ENCODE data around the gene TRAPPC3.

TRAPPC3 gene

DNA sequence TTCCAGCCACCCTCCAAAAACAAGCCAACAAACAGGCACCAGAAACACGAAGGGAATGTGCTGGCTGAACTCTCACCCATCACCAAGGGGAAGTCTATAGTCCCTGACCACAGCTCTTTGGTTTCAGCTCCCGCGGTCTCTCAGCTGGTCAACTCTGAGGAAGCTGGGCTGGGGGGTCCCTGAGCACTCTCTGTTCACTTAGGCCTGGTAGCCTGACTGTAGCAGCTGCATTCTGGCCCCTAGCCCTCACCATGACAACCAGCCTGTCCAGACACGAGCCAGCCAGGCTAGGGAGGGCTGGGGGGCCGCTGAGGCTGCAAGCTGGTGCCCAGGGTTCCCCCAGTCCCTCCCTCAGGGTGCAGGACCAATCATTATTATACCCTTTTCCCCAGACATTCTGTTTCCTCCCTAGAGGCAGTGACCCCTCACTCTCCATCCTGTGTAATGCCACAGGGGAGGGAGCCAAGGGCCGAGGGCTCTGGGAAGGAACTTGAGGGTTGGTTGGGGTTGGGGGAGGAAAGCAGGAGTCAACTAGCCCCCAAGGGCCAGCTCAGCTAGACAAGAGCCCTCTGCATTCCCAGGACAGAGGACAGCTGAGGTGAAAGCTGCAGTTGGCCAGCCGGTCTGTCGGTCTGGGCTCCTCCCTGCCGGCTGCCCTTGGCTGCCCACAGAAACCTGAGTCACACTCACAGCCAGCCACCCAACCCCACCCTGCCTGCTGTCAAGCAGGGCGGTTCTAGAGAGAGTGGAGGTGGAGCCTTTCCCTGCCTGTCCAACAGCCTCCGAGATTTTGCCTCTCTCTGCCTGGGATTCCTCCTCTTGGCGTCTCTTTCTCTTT is 1.2 kb upstream of the TRAPPC3 start:
- ChIA-PET CTCF (interaction anchor here (0.6 to 4.4 kb wide), 41 partner anchors 9 to 348 kb away, joined by 3 to 132 read pairs (median 5); partner anchors contain the start of genes AGO1 and THRAP3), POLR2A (interaction anchor here (1.1 to 3.8 kb wide), 12 partner anchors 10 to 300 kb away, joined by 3 to 28 read pairs (median 7); partner anchors contain the start of genes EVA1B, LSM10, OSCP1 and THRAP3)
- H3K4me3 ChIP-seq (ENCODE audit: low read depth, low read length) = no peak overlapping the region; the same call in 1 of the 2 replicates
- no peaks in the 10 kb centered on the region for H3K4me1 ChIP-seq (ENCODE audit: control insufficient read depth, insufficient read depth, low read length)
- H3K27ac ChIP-seq (ENCODE audit: extremely low read depth, low read depth, low read length) = no peak overlapping the region
- no peaks in the 10 kb centered on the region for H3K9me3 ChIP-seq (ENCODE audit: control insufficient read depth, insufficient read depth, low read depth, low read length)
- peaks cover 0 to 13% of the 10 kb centered on the region in 2 experiments; a peak in 1 of 3 replicates for H3K36me3 ChIP-seq (ENCODE audit: control insufficient read depth in 2 of 2, insufficient read depth in 1 of 2, low read length in 2 of 2)
- TF ChIP-seq GLIS2 (tag by site-specific recombination; IDR thresholded peaks at IDR 0.05) = peak; percentile 31; the same call in 1 of the 2 replicates
- TF ChIP-seq IKZF3 (tag by site-specific recombination; IDR thresholded peaks at IDR 0.05) = peak; percentile 70
- peak; percentile 87 for TF ChIP-seq PRDM1 (tag by site-specific recombination; IDR thresholded peaks at IDR 0.05)
- no peak for TF ChIP-seq ZNF174 (tag by site-specific recombination; IDR thresholded peaks at IDR 0.05)
- TF ChIP-seq KLF8 (tag by site-specific recombination; IDR thresholded peaks at IDR 0.05) = 0 out of 2 replicates have a peak, but pooled peaks have one; percentile 38
- TF ChIP-seq ZNF785 (tag by site-specific recombination; IDR thresholded peaks at IDR 0.05) = no peak
- TF ChIP-seq, protein P1, sequence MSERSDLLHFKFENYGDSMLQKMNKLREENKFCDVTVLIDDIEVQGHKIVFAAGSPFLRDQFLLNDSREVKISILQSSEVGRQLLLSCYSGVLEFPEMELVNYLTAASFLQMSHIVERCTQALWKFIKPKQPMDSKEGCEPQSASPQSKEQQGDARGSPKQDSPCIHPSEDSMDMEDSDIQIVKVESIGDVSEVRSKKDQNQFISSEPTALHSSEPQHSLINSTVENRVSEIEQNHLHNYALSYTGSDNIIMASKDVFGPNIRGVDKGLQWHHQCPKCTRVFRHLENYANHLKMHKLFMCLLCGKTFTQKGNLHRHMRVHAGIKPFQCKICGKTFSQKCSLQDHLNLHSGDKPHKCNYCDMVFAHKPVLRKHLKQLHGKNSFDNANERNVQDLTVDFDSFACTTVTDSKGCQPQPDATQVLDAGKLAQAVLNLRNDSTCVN (tag by site-specific recombination; optimal IDR thresholded peaks at IDR 0.05) = no peak
- 0 out of 2 replicates have a peak, but pooled peaks have one; percentile 62 for TF ChIP-seq ZNF596 (tag by site-specific recombination; IDR thresholded peaks at IDR 0.05)
- TF ChIP-seq EGR2 (tag by site-specific recombination; IDR thresholded peaks at IDR 0.05; ENCODE audit: low read depth) = 0 out of 2 replicates have a peak, but pooled peaks have one; percentile 13
- TF ChIP-seq, protein P2, sequence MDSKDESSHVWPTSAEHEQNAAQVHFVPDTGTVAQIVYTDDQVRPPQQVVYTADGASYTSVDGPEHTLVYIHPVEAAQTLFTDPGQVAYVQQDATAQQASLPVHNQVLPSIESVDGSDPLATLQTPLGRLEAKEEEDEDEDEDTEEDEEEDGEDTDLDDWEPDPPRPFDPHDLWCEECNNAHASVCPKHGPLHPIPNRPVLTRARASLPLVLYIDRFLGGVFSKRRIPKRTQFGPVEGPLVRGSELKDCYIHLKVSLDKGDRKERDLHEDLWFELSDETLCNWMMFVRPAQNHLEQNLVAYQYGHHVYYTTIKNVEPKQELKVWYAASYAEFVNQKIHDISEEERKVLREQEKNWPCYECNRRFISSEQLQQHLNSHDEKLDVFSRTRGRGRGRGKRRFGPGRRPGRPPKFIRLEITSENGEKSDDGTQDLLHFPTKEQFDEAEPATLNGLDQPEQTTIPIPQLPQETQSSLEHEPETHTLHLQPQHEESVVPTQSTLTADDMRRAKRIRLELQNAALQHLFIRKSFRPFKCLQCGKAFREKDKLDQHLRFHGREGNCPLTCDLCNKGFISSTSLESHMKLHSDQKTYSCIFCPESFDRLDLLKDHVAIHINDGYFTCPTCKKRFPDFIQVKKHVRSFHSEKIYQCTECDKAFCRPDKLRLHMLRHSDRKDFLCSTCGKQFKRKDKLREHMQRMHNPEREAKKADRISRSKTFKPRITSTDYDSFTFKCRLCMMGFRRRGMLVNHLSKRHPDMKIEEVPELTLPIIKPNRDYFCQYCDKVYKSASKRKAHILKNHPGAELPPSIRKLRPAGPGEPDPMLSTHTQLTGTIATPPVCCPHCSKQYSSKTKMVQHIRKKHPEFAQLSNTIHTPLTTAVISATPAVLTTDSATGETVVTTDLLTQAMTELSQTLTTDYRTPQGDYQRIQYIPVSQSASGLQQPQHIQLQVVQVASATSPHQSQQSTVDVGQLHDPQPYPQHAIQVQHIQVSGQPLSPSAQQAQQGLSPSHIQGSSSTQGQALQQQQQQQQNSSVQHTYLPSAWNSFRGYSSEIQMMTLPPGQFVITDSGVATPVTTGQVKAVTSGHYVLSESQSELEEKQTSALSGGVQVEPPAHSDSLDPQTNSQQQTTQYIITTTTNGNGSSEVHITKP (tag by site-specific recombination; IDR thresholded peaks at IDR 0.05) = no peak; the same call in 1 of the 2 replicates
- TF ChIP-seq ZNF112 (tag by site-specific recombination; IDR thresholded peaks at IDR 0.05) = no peak
- TF ChIP-seq ZNF600 (tag by site-specific recombination; IDR thresholded peaks at IDR 0.05) = peak; percentile 75
- TF ChIP-seq ZNF341 (tag by site-specific recombination; IDR thresholded peaks at IDR 0.05; ENCODE audit: low read depth) = peak; percentile 70
- TF ChIP-seq ZNF366 (tag by site-specific recombination; conservative IDR thresholded peaks at IDR 0.05) = no peak
- 0 out of 2 replicates have a peak, but pooled peaks have one; percentile 44 for TF ChIP-seq ZNF391 (tag by site-specific recombination; IDR thresholded peaks at IDR 0.05; ENCODE audit: borderline replicate concordance, low read depth)
- no peak for TF ChIP-seq ZNF311 (tag by site-specific recombination; IDR thresholded peaks at IDR 0.05; ENCODE audit: borderline replicate concordance)
- TF ChIP-seq ZNF670 (tag by site-specific recombination; IDR thresholded peaks at IDR 0.05; ENCODE audit: low read depth) = no peak
- TF ChIP-seq FEZF1 (tag by site-specific recombination; IDR thresholded peaks at IDR 0.05) = no peak
- TF ChIP-seq ZNF302 (tag by site-specific recombination; IDR thresholded peaks at IDR 0.05; ENCODE audit: low read depth) = no peak
- no peak for TF ChIP-seq ZNF114 (tag by site-specific recombination; IDR thresholded peaks at IDR 0.05)
- TF ChIP-seq SP3 (tag by site-specific recombination; IDR thresholded peaks at IDR 0.05) = peak; percentile 45; the same call in 1 of the 2 replicates
- no peak for TF ChIP-seq ZNF654 (tag by site-specific recombination; IDR thresholded peaks at IDR 0.05; ENCODE audit: low read depth)
- peak; percentile 90 for TF ChIP-seq ZBTB17 (tag by site-specific recombination; IDR thresholded peaks at IDR 0.05)
- no peak for TF ChIP-seq ZNF629 (tag by site-specific recombination; IDR thresholded peaks at IDR 0.05)
- TF ChIP-seq ZBTB8A (tag by site-specific recombination; IDR thresholded peaks at IDR 0.05) = 0 out of 2 replicates have a peak, but pooled peaks have one; percentile 42
- TF ChIP-seq ZNF626 (tag by site-specific recombination; IDR thresholded peaks at IDR 0.05) = no peak
- TF ChIP-seq MEIS1 (CRISPR knock-in tag; IDR thresholded peaks at IDR 0.05; ENCODE audit: borderline replicate concordance) = no peak
- TF ChIP-seq ZNF248 (tag by site-specific recombination; IDR thresholded peaks at IDR 0.05) = no peak
- peak; percentile 41; the same call in 1 of the 2 replicates for TF ChIP-seq ZNF335 (tag by site-specific recombination; conservative IDR thresholded peaks at IDR 0.05)
- peak; percentile 74; the same call in 1 of the 2 replicates for TF ChIP-seq KLF1 (tag by site-specific recombination; IDR thresholded peaks at IDR 0.05)
- peak; percentile 90 for TF ChIP-seq SP2 (tag by site-specific recombination; IDR thresholded peaks at IDR 0.05)
- no peak; the same call in 1 of the 2 replicates for TF ChIP-seq TRIM28 (IDR thresholded peaks at IDR 0.05; ENCODE audit: borderline replicate concordance, low read length)
- TF ChIP-seq ZNF155 (tag by site-specific recombination; IDR thresholded peaks at IDR 0.05) = no peak
- 0 out of 2 replicates have a peak, but pooled peaks have one; percentile 30 for TF ChIP-seq ZNF76 (tag by site-specific recombination; IDR thresholded peaks at IDR 0.05; ENCODE audit: borderline replicate concordance, low read depth)
